Upper lobe of right lung (tissue), 1 donor: ENCODE data around the gene SPTBN2. TPM values are rescaled to one million over a fixed set of nuclear protein-coding genes. Genes with fewer than 3 reads are reported as not detected.

ENCODE experiments used
- ATAC-seq: fragments of 200-7000 bp; cut with Tn5 transposase; one replicate; pipeline ENCODE4 v1.9.1; 2020; ENCODE audit warnings: mild to moderate bottlenecking, moderate library complexity
- DNase-seq: peaks from one replicate; pipeline ENCODE4 v3.0.0-alpha.2; 2020
- H3K27ac ChIP-seq: fragments of 200-600 bp; one replicate; pipeline ENCODE4 v1.8.0; 2022
- H3K27me3 ChIP-seq: fragments of 200-600 bp; one replicate; pipeline ENCODE4 v1.8.0; 2022; ENCODE audit warnings: mild to moderate bottlenecking
- H3K36me3 ChIP-seq: fragments of 200-600 bp; one replicate; pipeline ENCODE4 v1.8.0; 2022
- H3K4me1 ChIP-seq: fragments of 200-600 bp; one replicate; pipeline ENCODE4 v1.8.0; 2022
- H3K4me3 ChIP-seq: fragments of 200-600 bp; one replicate; pipeline ENCODE4 v1.8.0; 2022; ENCODE audit warnings: mild to moderate bottlenecking
- H3K9me3 ChIP-seq: fragments of 200-600 bp; one replicate; pipeline ENCODE4 v1.8.0; 2022
- intact Hi-C: fragments of 100-400 bp; cut with DNase I; formaldehyde crosslinking; loops from one replicate; pipeline ENCODE4 v1.11.0; 2022
- total RNA-seq: library from RNA; stranded (reverse); fragmentation: NEBNext Ultra II Directional; extraction: Animal tissue kit (Norgen Biotek cat#: 25700); gene quantifications from one replicate; pipeline ENCODE4 v1.2.1, GENCODE V29; 2021
- TF ChIP-seq, protein P1 (sequence below): fragments of 200-600 bp; IDR thresholded peaks from one replicate; pipeline ENCODE4 v1.8.0; 2022; ENCODE audit warnings: antibody characterized with exemption
- donor health status: DM: no; HTN: yes; CAD: no; lungs with severe emphysema.

SPTBN2 gene
- total RNA-seq, 1 donor from 2014 or later = 8.1 TPM

DNA sequence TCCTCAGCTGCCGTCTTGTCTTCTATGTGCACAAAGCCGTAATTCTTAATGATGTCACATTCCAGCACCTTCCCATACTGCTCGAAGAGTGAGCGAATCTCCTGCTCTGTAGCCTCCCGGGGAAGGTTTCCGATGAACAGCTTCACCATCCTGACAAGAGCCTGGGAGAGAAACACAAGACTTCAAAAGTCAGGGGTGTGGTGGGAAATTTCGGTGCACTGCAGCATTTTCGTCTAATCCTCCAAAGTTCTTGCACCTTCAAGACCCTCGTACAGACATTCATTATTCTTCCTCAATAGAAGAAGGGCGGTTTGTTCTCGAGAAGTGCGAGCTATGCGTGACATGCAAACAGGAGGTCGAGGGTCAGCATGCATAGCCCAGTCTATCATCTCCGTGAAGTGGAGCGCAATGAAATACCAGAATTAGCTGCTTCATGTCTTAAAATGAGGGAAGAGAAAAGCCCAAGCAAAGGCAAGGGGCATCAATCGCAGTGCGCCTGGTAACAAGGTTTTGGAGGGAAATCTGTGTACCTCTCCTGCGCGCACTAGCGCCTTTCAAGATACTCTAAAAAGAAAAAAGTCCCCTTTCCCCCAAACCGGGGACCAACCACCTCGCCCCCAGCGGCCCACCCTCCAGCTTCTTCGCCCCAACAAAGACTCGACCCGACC lies 52.0 kb downstream of the SPTBN2 start:
- Histone ChIP-seq H3K9me3 (no peaks in the 10 kb centered on the region), H3K4me1 (peaks cover 23% of the 10 kb centered on the region), H3K27ac (peak overlapping the region; percentile 98), H3K36me3 (no peaks in the 10 kb centered on the region), H3K4me3 (peak overlapping the region; percentile 80), H3K27me3 (no peaks in the 10 kb centered on the region)
- DNase-seq = no peak
- TF ChIP-seq, protein P1, sequence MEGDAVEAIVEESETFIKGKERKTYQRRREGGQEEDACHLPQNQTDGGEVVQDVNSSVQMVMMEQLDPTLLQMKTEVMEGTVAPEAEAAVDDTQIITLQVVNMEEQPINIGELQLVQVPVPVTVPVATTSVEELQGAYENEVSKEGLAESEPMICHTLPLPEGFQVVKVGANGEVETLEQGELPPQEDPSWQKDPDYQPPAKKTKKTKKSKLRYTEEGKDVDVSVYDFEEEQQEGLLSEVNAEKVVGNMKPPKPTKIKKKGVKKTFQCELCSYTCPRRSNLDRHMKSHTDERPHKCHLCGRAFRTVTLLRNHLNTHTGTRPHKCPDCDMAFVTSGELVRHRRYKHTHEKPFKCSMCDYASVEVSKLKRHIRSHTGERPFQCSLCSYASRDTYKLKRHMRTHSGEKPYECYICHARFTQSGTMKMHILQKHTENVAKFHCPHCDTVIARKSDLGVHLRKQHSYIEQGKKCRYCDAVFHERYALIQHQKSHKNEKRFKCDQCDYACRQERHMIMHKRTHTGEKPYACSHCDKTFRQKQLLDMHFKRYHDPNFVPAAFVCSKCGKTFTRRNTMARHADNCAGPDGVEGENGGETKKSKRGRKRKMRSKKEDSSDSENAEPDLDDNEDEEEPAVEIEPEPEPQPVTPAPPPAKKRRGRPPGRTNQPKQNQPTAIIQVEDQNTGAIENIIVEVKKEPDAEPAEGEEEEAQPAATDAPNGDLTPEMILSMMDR = no peak
- no peak for ATAC-seq
- intact Hi-C loops = loop anchor here (5.0 kb wide), 1 partner anchor 95 kb away; no protein-coding TSS in a partner anchor

DNA sequence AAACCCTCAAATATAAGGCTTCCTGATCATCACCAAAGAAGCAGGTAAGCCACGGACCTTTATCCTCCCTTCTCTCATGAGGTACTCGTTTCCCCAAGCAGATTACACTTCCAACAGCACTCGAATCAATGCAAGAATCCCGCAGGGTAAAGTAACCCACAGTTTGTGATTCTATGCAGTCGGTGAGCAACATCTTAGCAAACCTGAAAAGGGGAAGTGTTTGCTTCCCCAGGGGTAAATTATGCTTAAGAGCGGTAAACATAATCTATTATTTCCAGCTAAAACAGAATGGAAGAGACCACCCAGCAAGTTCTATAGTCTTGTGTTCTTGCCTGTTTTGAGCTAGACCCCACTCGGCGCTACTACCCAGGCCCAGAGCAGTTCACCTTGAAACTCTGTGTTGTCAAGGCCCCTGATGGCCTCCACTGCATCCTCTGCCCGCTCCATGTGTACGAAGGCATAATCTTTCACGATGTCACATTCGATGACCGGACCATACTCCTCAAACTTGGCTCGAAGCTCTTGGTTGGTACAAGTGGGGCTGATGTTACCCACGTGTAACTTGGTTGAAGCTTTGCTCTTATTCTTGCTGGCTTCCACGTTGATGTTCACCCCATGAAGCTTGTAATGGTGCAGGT lies 52.6 kb downstream of the SPTBN2 start:
- DNase-seq (peak; percentile 52), ATAC-seq (no peak)
- TF ChIP-seq, protein P1 = no peak
- Histone ChIP-seq H3K4me1 (peaks cover 23% of the 10 kb centered on the region), H3K27ac (no peak overlapping the region), H3K9me3 (no peaks in the 10 kb centered on the region), H3K36me3 (no peaks in the 10 kb centered on the region), H3K4me3 (peak overlapping the region; percentile 80), H3K27me3 (no peaks in the 10 kb centered on the region)
- intact Hi-C loops = loop anchor here (5.0 kb wide), 1 partner anchor 94 kb away; no protein-coding TSS in a partner anchor

DNA sequence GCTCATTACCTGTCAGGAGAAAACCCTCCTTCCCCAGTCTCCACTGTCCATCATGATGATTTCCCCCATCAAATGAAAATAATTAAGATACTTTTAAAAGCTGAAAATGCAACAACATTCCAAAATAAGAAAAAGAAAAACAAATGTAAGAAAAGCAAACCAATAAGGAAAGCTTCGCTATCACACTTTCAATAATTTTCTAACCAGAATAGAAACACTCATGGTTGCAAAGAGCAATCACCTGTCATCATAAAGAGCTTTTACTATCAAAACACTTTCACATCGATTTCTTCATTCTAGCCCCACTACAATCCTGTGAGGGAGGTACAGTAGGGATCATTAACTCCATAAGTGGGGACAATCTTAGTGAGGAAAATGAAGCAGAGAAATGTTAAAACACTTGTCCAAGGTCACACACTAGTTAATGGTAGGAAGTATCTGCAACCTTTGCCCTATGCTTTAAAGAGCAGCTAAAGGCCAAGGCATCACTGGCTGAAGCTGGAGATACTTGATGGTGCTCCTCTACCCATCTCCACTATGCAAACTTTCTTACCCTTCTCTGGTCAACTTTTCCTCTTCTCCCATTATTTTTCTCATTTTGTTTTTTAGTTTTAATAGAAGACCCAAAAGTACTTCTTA lies 53.9 kb downstream of the SPTBN2 start:
- DNase-seq = no peak
- ATAC-seq = no peak
- Histone ChIP-seq H3K27ac (no peak overlapping the region), H3K27me3 (no peaks in the 10 kb centered on the region), H3K4me1 (peaks cover 23% of the 10 kb centered on the region), H3K4me3 (no peak overlapping the region), H3K36me3 (peaks cover 5% of the 10 kb centered on the region), H3K9me3 (no peaks in the 10 kb centered on the region)
- intact Hi-C loops = loop anchor here (5.0 kb wide), 1 partner anchor 93 kb away; no protein-coding TSS in a partner anchor
- TF ChIP-seq, protein P1 = no peak

DNA sequence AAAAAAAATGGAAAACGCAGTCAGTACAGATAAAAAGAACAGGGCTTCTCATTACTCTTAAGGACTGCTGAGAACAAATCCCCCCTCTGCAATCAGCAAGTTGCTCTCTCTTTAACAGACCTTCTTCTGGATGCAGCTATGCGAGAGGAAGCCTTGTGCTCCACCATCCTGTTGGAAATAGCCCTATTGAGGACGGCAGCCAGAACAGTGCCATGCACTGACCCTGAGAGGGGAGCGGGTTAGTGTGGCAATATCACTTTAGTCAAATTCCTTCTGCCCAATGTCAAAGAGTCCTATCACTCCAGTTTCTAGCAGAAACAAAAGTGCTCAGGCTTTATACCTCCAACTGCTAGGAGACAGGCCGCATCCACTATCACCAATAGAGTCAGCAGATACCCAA lies 58.2 kb downstream of the SPTBN2 start:
- ATAC-seq (no peak), DNase-seq (no peak)
- Histone ChIP-seq H3K4me3 (no peak overlapping the region), H3K9me3 (no peaks in the 10 kb centered on the region), H3K27ac (no peak overlapping the region), H3K36me3 (peaks cover 33% of the 10 kb centered on the region), H3K27me3 (no peaks in the 10 kb centered on the region), H3K4me1 (peaks cover 15% of the 10 kb centered on the region)
- TF ChIP-seq, protein P1 = no peak
- intact Hi-C loops = no loop called here

DNA sequence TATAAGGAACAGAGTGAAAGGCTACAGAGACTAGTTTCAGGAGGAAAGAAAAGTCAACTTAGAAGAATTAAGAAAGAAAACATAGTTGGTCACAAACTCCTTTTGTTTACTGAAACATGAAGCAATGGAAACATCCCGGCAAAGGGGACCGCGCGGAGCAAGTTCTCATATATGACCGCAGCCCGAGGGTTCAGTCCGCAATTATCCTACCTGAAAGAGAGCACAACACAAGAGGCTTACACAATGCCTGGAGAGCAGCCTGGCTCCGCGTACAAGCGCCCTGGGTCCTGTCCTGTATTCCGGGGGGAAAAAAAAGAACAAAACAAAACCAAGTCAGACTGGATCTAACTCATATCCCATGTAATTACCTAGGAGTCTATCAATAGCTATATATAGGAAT lies 63.6 kb downstream of the SPTBN2 start:
- ATAC-seq = no peak
- Histone ChIP-seq H3K27ac (no peak overlapping the region), H3K27me3 (no peaks in the 10 kb centered on the region), H3K9me3 (no peaks in the 10 kb centered on the region), H3K36me3 (peaks cover 73% of the 10 kb centered on the region), H3K4me1 (no peaks in the 10 kb centered on the region), H3K4me3 (no peak overlapping the region)
- TF ChIP-seq, protein P1 = no peak
- peak; percentile 41 for DNase-seq
- intact Hi-C loops = no loop called here
